A549 (cell line): ENCODE data around the gene ROPN1B. TPM values are rescaled to one million over a fixed set of nuclear protein-coding genes. Genes with fewer than 3 reads are reported as not detected.

Source experiments
- ATAC-seq, 2 experiments: fragments of 200-7000 bp in 1 of 2; fragments of >200 bp in 1 of 2; cut with Nextera tagmentation in 1 of 2; cut with Tn5 transposase in 1 of 2; 3 replicates each; pipeline versions ENCODE4 v1.8.0 to v1.9.1; 2018 to 2020; ENCODE audit warnings: mild to moderate bottlenecking in 1 of 2, moderate library complexity in 1 of 2
- CTCF ChIA-PET: fragments of 300-600 bp; sonication (Branson Sonifier 250); formaldehyde crosslinking; extraction: SDS; loops from one replicate; lab custom pipeline; 2021; ENCODE audit warnings: antibody characterized with exemption, inconsistent platforms; lab: Yijun Ruan, JAX
- POLR2A ChIA-PET: fragments of 350-600 bp; formaldehyde crosslinking; extraction: SDS; loops from one replicate; lab custom pipeline; 2021; ENCODE audit warnings: antibody characterized with exemption, inconsistent platforms; lab: Yijun Ruan, JAX
- DNase-seq, 2 experiments: peaks; one replicate each; pipeline versions ENCODE4 v3.0.0 to v3.0.0-alpha.2; 2011 to 2016; ENCODE audit warnings: low read depth in 1 of 2, low spot score in 1 of 2
- FAIRE-seq: peaks from 2 replicates; lab custom pipeline; 2011; peaks lifted over from hg19 to GRCh38; lab: Jason Lieb, UNC
- H3K27ac ChIP-seq, 2 experiments: fragments of >200 bp; sonication (Bioruptor Twin); formaldehyde crosslinking; 3 replicates each; pipeline ENCODE4 v1.5.1; 2016 to 2017
- H3K4me1 ChIP-seq: fragments of >200 bp; sonication (Bioruptor Twin); formaldehyde crosslinking; 3 replicates; pipeline ENCODE4 v1.6.1; 2016
- H3K4me2 ChIP-seq: fragments of >200 bp; sonication (Bioruptor Twin); formaldehyde crosslinking; 3 replicates; pipeline ENCODE4 v1.6.1; 2016
- H3K4me3 ChIP-seq: fragments of >200 bp; sonication (Bioruptor Twin); formaldehyde crosslinking; 3 replicates; pipeline ENCODE4 v1.5.1; 2016
- H3K9me3 ChIP-seq: fragments of >200 bp; sonication (Bioruptor Twin); formaldehyde crosslinking; 3 replicates; pipeline ENCODE4 v1.6.1; 2016
- BCL3 ChIP-seq: fragments of >200 bp; sonication (Bioruptor Twin); formaldehyde crosslinking; IDR thresholded peaks from 3 replicates; pipeline ENCODE4 v1.6.1; 2016
- CTCF ChIP-seq: fragments of >200 bp; sonication (Bioruptor Twin); formaldehyde crosslinking; IDR thresholded peaks from 3 replicates; pipeline ENCODE4 v1.5.1; 2016
- E2F6 ChIP-seq: IDR thresholded peaks from 2 replicates; pipeline ENCODE4 v1.6.1; 2012; ENCODE audit warnings: low read depth, borderline replicate concordance
- EHF ChIP-seq: fragments of 250-450 bp; sonication (Bioruptor Pico); IDR thresholded peaks from 2 replicates; pipeline ENCODE4 v1.5.0; 2020; ENCODE audit warnings: mild to moderate bottlenecking
- ELK1 ChIP-seq: fragments of 150-350 bp; IDR thresholded peaks from 2 replicates; pipeline ENCODE4 v1.6.1; 2014; ENCODE audit warnings: low read depth, mild to moderate bottlenecking, low read length
- FOSB ChIP-seq: fragments of 250-450 bp; sonication (Bioruptor Pico); IDR thresholded peaks from 2 replicates; pipeline ENCODE4 v1.5.0; 2020; ENCODE audit warnings: mild to moderate bottlenecking, moderate library complexity
- FOXS1 ChIP-seq: fragments of 250-450 bp; sonication (Bioruptor Pico); IDR thresholded peaks from 2 replicates; pipeline ENCODE4 v1.5.0; 2020; ENCODE audit warnings: mild to moderate bottlenecking, moderate library complexity
- HOXB5 ChIP-seq: fragments of 250-450 bp; sonication (Bioruptor Pico); IDR thresholded peaks from 2 replicates; pipeline ENCODE4 v1.5.0; 2020; ENCODE audit warnings: mild to moderate bottlenecking, moderate library complexity
- NFE2L2 ChIP-seq: fragments of 150-350 bp; conservative IDR thresholded peaks from 2 replicates; pipeline ENCODE4 v1.6.1; 2014; ENCODE audit warnings: low read length
- PBX3 ChIP-seq: IDR thresholded peaks from 2 replicates; pipeline ENCODE4 v1.6.1; 2012
- RCOR1 ChIP-seq: fragments of 150-350 bp; IDR thresholded peaks from 2 replicates; pipeline ENCODE4 v1.6.1; 2014; ENCODE audit warnings: antibody characterized with exemption, low read length, low read depth
- RNF2 ChIP-seq: fragments of 200-600 bp; sonication (generic); IDR thresholded peaks from 2 replicates; pipeline ENCODE4 v1.6.1; 2016; ENCODE audit warnings: low read depth, mild to moderate bottlenecking, antibody characterized with exemption, moderate library complexity, borderline replicate concordance
- SREBF2 ChIP-seq: fragments of 450-650 bp; IDR thresholded peaks from 2 replicates; pipeline ENCODE4 v1.6.1; 2014; ENCODE audit warnings: mild to moderate bottlenecking, moderate library complexity
- USF2 ChIP-seq: fragments of 450-650 bp; IDR thresholded peaks from 2 replicates; pipeline ENCODE4 v1.6.1; 2014; ENCODE audit warnings: antibody characterized with exemption
- WGBS: methylation state at CpG from one replicate; pipeline ENCODE4 v1.1.6; 2017; ENCODE audit errors: missing lambda C conversion rate; 5-methylcytosine and 5-hydroxymethylcytosine counted together
- polyA plus RNA-seq, 4 experiments: library from polyadenylated mRNA; depleted of rRNA in 3 of 4; stranded (reverse); fragments of >200 nt; fragmentation: RNase III in 1 of 4; extraction: RNeasy Plus Mini Kit Qiagen cat#74134 plus additional on column Dnase treatment in 1 of 4; gene quantifications; 2 replicates in 3 of 4; 3 replicates in 1 of 4; pipeline ENCODE4 v1.2.3, GENCODE V29; 2011 to 2017

Gene ROPN1B
- polyA plus RNA-seq, 2 of the 4 experiments (the other 2 are of a cell fraction) = not detected

- TF ChIP-seq CTCF = no peak
- TF ChIP-seq HOXB5 (CRISPR knock-in tag) = no peak
- TF ChIP-seq RCOR1 = no peak
- no peak for TF ChIP-seq NFE2L2
- no peak for TF ChIP-seq EHF (CRISPR knock-in tag)
These were observed 50.0 kb downstream of the ROPN1B start (continued) for GRCh38 chr3:126018995-126019394.

- CTCF ChIA-PET = no interaction called here
These were observed 50.7 kb downstream of the ROPN1B start for GRCh38 chr3:126019683-126020082.

More at GRCh38 chr3:126019683-126020082, 50.7 kb downstream of the ROPN1B start:
- ATAC-seq (no peak), FAIRE-seq (no peak), DNase-seq (no peak)
- Histone ChIP-seq H3K4me2 (no peak overlapping the region), H3K4me3 (no peak overlapping the region), H3K9me3 (no peaks in the 10 kb centered on the region), H3K27ac (no peak overlapping the region), H3K4me1 (no peaks in the 10 kb centered on the region)
- POLR2A ChIA-PET = no interaction called here
- 93% methylated on average over 3 of the region's 5 CpGs for WGBS
- TF ChIP-seq USF2 = no peak
- TF ChIP-seq ELK1 = no peak
- TF ChIP-seq FOXS1 = no peak
- TF ChIP-seq BCL3 = no peak
- TF ChIP-seq RNF2 = no peak
- no peak for TF ChIP-seq FOSB (CRISPR knock-in tag)
- TF ChIP-seq PBX3 = no peak
- no peak for TF ChIP-seq E2F6
- TF ChIP-seq SREBF2 = no peak
